Measurements from ENCODE around the gene COL21A1. TPM values are rescaled to one million over a fixed set of nuclear protein-coding genes. Genes with fewer than 3 reads are reported as not detected.

COL21A1 gene
- total and polyA plus RNA-seq, 2 of the 4 experiments (the other 2 are of a cell fraction), result 0.05 TPM; not detected in 1

DNA sequence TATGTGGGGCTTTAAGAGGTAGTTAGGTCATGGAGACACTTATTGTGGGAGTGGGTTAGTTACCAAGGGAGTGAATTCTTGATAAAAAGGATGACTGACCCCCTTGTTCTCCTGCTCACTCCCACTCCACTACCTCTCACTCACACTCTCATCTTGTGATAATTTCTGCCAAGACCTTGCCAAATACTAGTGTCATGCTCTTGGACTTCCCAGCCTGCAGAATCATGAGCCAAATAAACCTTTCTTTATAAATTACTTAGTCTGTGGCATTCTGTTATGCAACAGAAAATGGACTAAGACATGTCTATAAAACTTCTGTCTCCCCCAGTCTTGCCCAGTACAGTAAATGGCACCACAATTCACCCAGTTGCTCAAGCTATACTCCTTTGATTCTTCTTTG lies 93.3 kb downstream of the COL21A1 start:
- Histone ChIP-seq H2BK15ac (ENCODE audit: low read depth, low read length) (no peak overlapping the region), H2AK9ac (replicated peaks; ENCODE audit: low read depth, low read length, poor library complexity) (no peak overlapping the region), H3K23ac (ENCODE audit: low read depth, low read length) (no peak overlapping the region), H3K4me1 (ENCODE audit: control insufficient read depth, insufficient read depth, low read length) (no peaks in the 10 kb centered on the region; the same call in 1 of the 2 replicates), H2AFZ (replicated peaks; ENCODE audit: low read length, poor library complexity) (no peak overlapping the region), H4K91ac (ENCODE audit: insufficient read depth, low read depth, low read length) (no peak overlapping the region), H2BK120ac (ENCODE audit: low read depth, low read length) (no peak overlapping the region), H4K20me1 (ENCODE audit: insufficient read depth, low read length) (no peaks in the 10 kb centered on the region), H3K9me3 (ENCODE audit: control insufficient read depth, insufficient read depth, low read length) (no peaks in the 10 kb centered on the region), H3K79me1 (ENCODE audit: low read depth in 1 of 2, low read length in 2 of 2) (no peaks in the 10 kb centered on the region), H3K4me3 (ENCODE audit: insufficient read depth, low read depth, low read length) (no peak overlapping the region), H3K4me2 (ENCODE audit: low read depth, low read length) (no peak overlapping the region), H3K27me3 (ENCODE audit: control insufficient read depth, insufficient read depth, low read length) (no peaks in the 10 kb centered on the region), H3K14ac (replicated peaks; ENCODE audit: low read depth, low read length) (no peak overlapping the region), H3K9ac (ENCODE audit: low read depth, low read length) (no peak overlapping the region), H4K5ac (ENCODE audit: low read depth, low read length) (no peak overlapping the region), H3K4ac (ENCODE audit: low read depth, low read length) (no peak overlapping the region), H2AK5ac (ENCODE audit: low read depth, low read length) (no peak overlapping the region), H3K9me1 (ENCODE audit: insufficient read depth, low read length) (no peaks in the 10 kb centered on the region), H3K56ac (ENCODE audit: extremely low read depth, insufficient read depth, low read length) (no peak overlapping the region), H4K8ac (ENCODE audit: low read depth in 2 of 2, low read length in 2 of 2) (no peak overlapping the region), H2BK5ac (ENCODE audit: low read depth, low read length, poor library complexity, severe bottlenecking) (no peak overlapping the region), H2BK20ac (ENCODE audit: low read depth, low read length) (no peak overlapping the region), H3K27ac (ENCODE audit: insufficient read depth, low read length) (no peak overlapping the region), H3K36me3 (ENCODE audit: control insufficient read depth, insufficient read depth, low read length) (no peaks in the 10 kb centered on the region), H3K18ac (ENCODE audit: low read depth, low read length) (no peak overlapping the region)
- ChIA-PET CTCF (no interaction called here), POLR2A (ENCODE audit: unreplicated experiment) (no interaction called here)
- DNase-seq, result no peak
- no TSS peak for BruUV-seq (replicated peaks)
- intact Hi-C loops (cut with micrococcal nuclease) (no loop called here), in situ Hi-C loops (cut with MboI; ENCODE audit: low sequenced_read_pairs) (no loop called here), dilution Hi-C loops (cut with HindIII; ENCODE audit: low sequenced_read_pairs, unreplicated experiment) (no loop called here)
- no peak for TF ChIP-seq MXI1 (IDR thresholded peaks at IDR 0.05; ENCODE audit: borderline replicate concordance, low read depth, low read length)
- TF ChIP-seq MAFK (IDR thresholded peaks at IDR 0.05; ENCODE audit: low read depth, low read length), result no peak
- TF ChIP-seq RCOR1 (IDR thresholded peaks at IDR 0.05; ENCODE audit: insufficient replicate concordance, low read length), result no peak
- TF ChIP-seq CEBPB (IDR thresholded peaks at IDR 0.05; ENCODE audit: low read depth, low read length), result no peak
- no peak for TF ChIP-seq FOS (IDR thresholded peaks at IDR 0.05; ENCODE audit: low read depth, low read length)
- TF ChIP-seq, protein P1, sequence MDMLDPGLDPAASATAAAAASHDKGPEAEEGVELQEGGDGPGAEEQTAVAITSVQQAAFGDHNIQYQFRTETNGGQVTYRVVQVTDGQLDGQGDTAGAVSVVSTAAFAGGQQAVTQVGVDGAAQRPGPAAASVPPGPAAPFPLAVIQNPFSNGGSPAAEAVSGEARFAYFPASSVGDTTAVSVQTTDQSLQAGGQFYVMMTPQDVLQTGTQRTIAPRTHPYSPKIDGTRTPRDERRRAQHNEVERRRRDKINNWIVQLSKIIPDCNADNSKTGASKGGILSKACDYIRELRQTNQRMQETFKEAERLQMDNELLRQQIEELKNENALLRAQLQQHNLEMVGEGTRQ (IDR thresholded peaks at IDR 0.05; ENCODE audit: low read depth, low read length), result no peak
- no peak for TF ChIP-seq CHD1 (IDR thresholded peaks at IDR 0.05; ENCODE audit: low read depth, low read length)
- no peak for ATAC-seq (ENCODE audit: low read depth)

All from IMR-90 (cell line).